WERI-Rb-1 (cell line): Measurements from ENCODE around the gene GRK3.

Source experiments
- DNase-seq: peaks from one replicate; pipeline ENCODE4 v3.0.0-alpha.2; 2020
- H3K27ac ChIP-seq: fragments of 250-450 bp; sonication (Bioruptor Pico); 2 replicates; pipeline ENCODE4 v1.5.1; 2020; ENCODE audit warnings: mild to moderate bottlenecking, moderate library complexity
- H3K27me3 ChIP-seq: fragments of 250-450 bp; sonication (Bioruptor Pico); 2 replicates; pipeline ENCODE4 v1.5.1; 2021; ENCODE audit warnings: mild to moderate bottlenecking, low read depth, moderate library complexity; ENCODE audit not compliant: insufficient read depth, severe bottlenecking
- H3K36me3 ChIP-seq: fragments of 250-450 bp; sonication (Bioruptor Pico); 2 replicates; pipeline ENCODE4 v1.5.1; 2020; ENCODE audit warnings: mild to moderate bottlenecking, moderate library complexity
- H3K4me3 ChIP-seq: 2 replicates; pipeline ENCODE4 v1.5.1; 2011; ENCODE audit warnings: low read depth, mild to moderate bottlenecking, control low read depth, low read length
- H3K9me3 ChIP-seq: fragments of 250-450 bp; sonication (Bioruptor Pico); 2 replicates; pipeline ENCODE4 v1.5.1; 2021; ENCODE audit warnings: mild to moderate bottlenecking, moderate library complexity; ENCODE audit not compliant: severe bottlenecking
- TF ChIP-seq, protein P1 (sequence below): IDR thresholded peaks from 2 replicates; pipeline ENCODE4 v1.5.1; 2011; ENCODE audit warnings: low read depth, mild to moderate bottlenecking, control low read depth, inconsistent platforms, low read length

The GRK3 gene

DNA sequence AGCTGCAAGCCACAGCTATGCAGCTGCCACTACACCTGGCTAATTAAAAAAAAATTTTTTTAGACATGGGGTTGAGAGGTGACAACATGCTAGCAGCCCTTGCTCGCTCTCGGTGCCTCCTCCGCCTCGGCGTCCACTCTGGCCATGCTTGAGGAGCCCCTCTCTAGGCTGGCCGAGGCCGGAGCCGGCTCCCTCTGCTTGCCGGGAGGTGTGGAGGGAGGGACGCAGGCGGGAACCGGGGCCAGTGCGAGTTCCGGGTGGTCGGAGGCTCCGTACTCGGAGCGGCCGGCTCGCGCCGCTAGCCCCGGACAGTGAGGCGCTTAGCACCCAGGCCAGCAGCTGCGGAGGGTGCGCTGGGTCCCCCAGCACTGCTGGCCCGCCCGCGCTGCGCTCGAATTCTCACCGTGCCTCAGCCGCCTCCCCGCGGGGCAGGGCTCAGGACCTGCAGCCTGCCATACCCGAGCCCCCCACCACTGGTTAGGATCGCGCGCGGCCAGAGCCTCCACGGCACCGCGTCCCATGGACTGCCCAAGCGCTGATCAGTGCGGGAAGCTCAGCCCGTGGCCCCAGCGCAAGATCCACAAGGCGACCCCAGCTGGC is 188.2 kb downstream of the GRK3 start:
- H3K9me3 ChIP-seq: no peaks in the 10 kb centered on the region
- H3K4me3 ChIP-seq: no peak overlapping the region
- no peak for DNase-seq
- no peak overlapping the region for H3K27ac ChIP-seq
- TF ChIP-seq, protein P1, sequence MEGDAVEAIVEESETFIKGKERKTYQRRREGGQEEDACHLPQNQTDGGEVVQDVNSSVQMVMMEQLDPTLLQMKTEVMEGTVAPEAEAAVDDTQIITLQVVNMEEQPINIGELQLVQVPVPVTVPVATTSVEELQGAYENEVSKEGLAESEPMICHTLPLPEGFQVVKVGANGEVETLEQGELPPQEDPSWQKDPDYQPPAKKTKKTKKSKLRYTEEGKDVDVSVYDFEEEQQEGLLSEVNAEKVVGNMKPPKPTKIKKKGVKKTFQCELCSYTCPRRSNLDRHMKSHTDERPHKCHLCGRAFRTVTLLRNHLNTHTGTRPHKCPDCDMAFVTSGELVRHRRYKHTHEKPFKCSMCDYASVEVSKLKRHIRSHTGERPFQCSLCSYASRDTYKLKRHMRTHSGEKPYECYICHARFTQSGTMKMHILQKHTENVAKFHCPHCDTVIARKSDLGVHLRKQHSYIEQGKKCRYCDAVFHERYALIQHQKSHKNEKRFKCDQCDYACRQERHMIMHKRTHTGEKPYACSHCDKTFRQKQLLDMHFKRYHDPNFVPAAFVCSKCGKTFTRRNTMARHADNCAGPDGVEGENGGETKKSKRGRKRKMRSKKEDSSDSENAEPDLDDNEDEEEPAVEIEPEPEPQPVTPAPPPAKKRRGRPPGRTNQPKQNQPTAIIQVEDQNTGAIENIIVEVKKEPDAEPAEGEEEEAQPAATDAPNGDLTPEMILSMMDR: no peak
- H3K27me3 ChIP-seq: no peaks in the 10 kb centered on the region
- H3K36me3 ChIP-seq: no peaks in the 10 kb centered on the region

DNA sequence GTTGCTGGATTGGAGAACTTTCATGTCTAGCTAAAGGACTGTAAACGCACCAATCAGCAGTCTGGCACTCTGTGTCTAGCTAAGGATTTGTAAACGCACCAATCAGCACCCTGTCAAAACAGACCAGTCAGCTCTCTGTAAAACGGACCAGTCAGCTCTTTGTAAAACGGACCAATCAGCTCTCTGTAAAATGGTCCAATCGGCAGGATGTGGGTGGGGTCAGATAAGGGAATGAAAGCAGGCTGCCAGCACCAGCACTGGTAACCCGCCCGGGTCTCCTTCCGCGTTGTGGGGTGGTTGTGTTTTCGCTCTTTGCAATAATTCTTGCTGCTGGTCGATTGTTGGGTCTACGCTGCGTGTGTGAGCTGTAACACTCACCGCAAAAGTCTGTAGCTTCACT is 188.8 kb downstream of the GRK3 start:
- Histone ChIP-seq H3K4me3 (no peak overlapping the region), H3K9me3 (no peaks in the 10 kb centered on the region), H3K27me3 (no peaks in the 10 kb centered on the region), H3K27ac (no peak overlapping the region), H3K36me3 (no peaks in the 10 kb centered on the region)
- no peak for DNase-seq
- TF ChIP-seq, protein P1: no peak

DNA sequence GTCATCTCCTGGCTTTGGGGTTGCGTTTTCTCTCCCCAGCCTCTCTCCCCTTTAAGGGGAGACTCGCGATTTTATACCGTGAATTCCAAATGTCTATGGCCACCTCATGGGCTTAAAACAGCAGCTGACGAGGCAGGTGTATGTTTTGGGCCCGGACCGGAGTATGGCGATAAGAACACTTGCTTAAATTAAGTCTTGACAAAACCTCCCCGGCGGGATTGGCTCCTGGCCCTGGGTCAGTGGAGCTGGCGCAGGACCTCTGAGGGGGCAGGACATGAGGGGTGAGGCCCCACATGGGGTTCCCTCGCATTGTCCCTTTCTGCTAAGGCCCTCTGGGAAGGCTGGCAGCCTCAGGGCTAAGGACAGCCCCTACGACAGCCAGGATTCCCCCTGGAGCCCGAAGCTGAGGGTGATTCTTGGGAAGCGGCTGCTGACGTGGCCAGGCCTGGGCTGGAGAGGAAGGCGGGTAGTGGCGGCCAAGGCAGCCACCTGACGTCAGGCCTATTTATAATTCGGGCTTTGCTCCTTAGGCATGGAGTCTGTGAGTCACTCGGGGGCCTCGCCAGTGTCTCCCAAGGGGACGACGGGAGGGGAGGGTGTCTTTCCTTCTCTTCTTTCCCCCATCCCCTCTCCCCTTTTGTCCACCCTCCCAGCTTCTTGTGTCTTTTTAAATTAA is 190.2 kb downstream of the GRK3 start:
- no peak overlapping the region for H3K27ac ChIP-seq
- TF ChIP-seq, protein P1: no peak
- H3K36me3 ChIP-seq: no peaks in the 10 kb centered on the region
- DNase-seq: no peak
- no peaks in the 10 kb centered on the region for H3K27me3 ChIP-seq
- no peak overlapping the region for H3K4me3 ChIP-seq
- H3K9me3 ChIP-seq: no peaks in the 10 kb centered on the region

DNA sequence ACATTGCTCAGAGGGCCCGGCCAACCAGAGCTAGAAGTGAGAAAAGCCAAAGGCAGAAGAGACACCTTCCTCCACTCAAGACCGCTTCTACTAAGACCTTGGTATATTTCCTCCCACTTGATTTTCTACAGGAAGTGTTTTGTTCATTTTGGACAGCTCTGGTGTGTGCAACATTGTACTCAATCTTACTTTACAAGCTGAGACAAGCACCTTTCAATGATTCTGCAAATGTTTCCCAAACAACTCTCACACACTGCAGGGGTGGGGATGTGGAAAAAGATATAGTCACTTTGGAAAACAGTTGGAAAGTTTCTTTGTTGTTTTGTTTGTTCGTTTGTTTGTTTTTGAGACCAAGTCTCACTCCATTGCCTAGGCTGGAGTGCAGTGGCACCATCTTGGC is 193.2 kb downstream of the GRK3 start:
- no peaks in the 10 kb centered on the region for H3K36me3 ChIP-seq
- TF ChIP-seq, protein P1: no peak
- H3K9me3 ChIP-seq: no peaks in the 10 kb centered on the region
- H3K27ac ChIP-seq: no peak overlapping the region
- no peak overlapping the region for H3K4me3 ChIP-seq
- H3K27me3 ChIP-seq: no peaks in the 10 kb centered on the region
- DNase-seq: no peak

DNA sequence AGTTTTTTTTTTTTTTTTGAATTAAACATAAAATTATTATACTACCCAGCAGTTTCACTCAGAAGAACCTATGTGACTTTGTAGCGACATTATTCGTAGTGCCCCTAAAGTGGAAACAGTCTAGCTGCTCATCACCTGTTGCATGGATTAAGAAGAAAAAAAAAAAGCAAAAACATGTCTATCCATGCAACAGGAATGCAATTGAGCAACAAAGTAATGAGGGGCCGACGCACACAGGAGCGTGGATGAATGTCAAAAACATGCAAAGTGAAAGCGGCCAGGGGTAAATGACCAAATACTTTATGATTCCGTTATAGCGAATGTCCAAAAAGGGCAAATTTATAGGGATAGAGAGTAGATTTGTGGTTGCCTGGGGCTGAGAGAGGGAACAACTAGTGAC is 193.8 kb downstream of the GRK3 start:
- Histone ChIP-seq H3K4me3 (no peak overlapping the region), H3K36me3 (no peaks in the 10 kb centered on the region), H3K27ac (no peak overlapping the region), H3K9me3 (no peaks in the 10 kb centered on the region), H3K27me3 (no peaks in the 10 kb centered on the region)
- no peak for DNase-seq
- TF ChIP-seq, protein P1: no peak

DNA sequence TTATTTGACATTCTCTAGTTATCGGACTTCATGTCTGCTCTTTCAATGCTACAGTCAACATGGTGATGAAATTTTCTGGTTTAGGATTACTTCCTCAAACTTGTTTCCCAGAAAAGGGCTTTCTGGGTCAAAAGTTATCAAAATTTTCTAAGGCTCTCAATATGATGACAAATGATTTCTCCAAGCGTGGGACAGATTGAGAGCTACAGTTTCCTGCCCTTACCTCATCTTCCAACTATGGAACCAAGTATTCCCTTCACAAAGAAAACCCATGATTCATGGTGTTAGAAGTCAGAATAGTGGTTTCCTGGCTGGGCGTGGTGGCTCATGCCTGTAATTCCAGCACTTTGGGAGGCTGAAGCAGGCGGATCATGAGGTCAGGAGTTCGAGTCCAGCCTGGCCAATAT is 195.4 kb downstream of the GRK3 start:
- H3K27ac ChIP-seq: no peak overlapping the region
- no peak overlapping the region for H3K4me3 ChIP-seq
- DNase-seq: no peak
- H3K36me3 ChIP-seq: no peaks in the 10 kb centered on the region
- no peaks in the 10 kb centered on the region for H3K9me3 ChIP-seq
- no peaks in the 10 kb centered on the region for H3K27me3 ChIP-seq
- TF ChIP-seq, protein P1: no peak
